CD4-positive, alpha-beta T cell treated with Interleukin-15 for 4 hours (primary cell): ENCODE data around the gene GET3.

ENCODE experiments used
- DNase-seq: peaks from one replicate; pipeline ENCODE4 v3.0.0-alpha.2; 2020; ENCODE audit warnings: low spot score

GET3 gene

GRCh38 chr19:12752056-12752781 is 14.9 kb downstream of the GET3 start:
- DNase-seq: no peak

GRCh38 chr19:12754465-12755196 is 17.3 kb downstream of the GET3 start:
- DNase-seq: no peak

GRCh38 chr19:12756150-12756883 is 19.0 kb downstream of the GET3 start:
- no peak for DNase-seq

- peak; percentile 59 for DNase-seq
Observed at GRCh38 chr19:12757544-12758274, 20.4 kb downstream of the GET3 start.

GRCh38 chr19:12759686-12760085 is 22.4 kb downstream of the GET3 start:
- DNase-seq: no peak

GRCh38 chr19:12763100-12763499 is 25.8 kb downstream of the GET3 start:
- no peak for DNase-seq

- DNase-seq: no peak
Observed at GRCh38 chr19:12764698-12765097, 27.4 kb downstream of the GET3 start.

- DNase-seq: peak; percentile 83
Observed at GRCh38 chr19:12766051-12766521, 28.8 kb downstream of the GET3 start.

GRCh38 chr19:12767150-12767549 is 29.9 kb downstream of the GET3 start:
- DNase-seq: no peak

GRCh38 chr19:12767666-12768065 is 30.4 kb downstream of the GET3 start:
- DNase-seq: no peak

GRCh38 chr19:12769689-12770088 is 32.4 kb downstream of the GET3 start:
- peak; percentile 75 for DNase-seq

- no peak for DNase-seq
Observed at GRCh38 chr19:12770922-12771321, 33.6 kb downstream of the GET3 start.

GRCh38 chr19:12772323-12772722 is 35.0 kb downstream of the GET3 start:
- DNase-seq: no peak

GRCh38 chr19:12773571-12773970 is 36.3 kb downstream of the GET3 start:
- no peak for DNase-seq

- DNase-seq: peak; percentile 41
Observed at GRCh38 chr19:12774588-12775555, 37.6 kb downstream of the GET3 start, which contains the start of gene HOOK2. Gene HOOK2, minus strand, starts transcription at chr19:12775552. Its CDS starts 103 bp downstream, at chr19:12775449.

GRCh38 chr19:12777217-12778016 is 40.1 kb downstream of the GET3 start:
- DNase-seq: peak; percentile 82

- peak; percentile 41 for DNase-seq
Observed at GRCh38 chr19:12778017-12778904, 41.0 kb downstream of the GET3 start.

- no peak for DNase-seq
Observed at GRCh38 chr19:12778905-12779161, 41.5 kb downstream of the GET3 start.
